Sigmoid colon (tissue), 7 donors: ENCODE results near the gene OR5J2. TPM values are rescaled to one million over a fixed set of nuclear protein-coding genes. Genes with fewer than 3 reads are reported as not detected.
"Not testable (repeated sequence)": the region's sequence is repeated elsewhere in the genome, so short reads cannot be mapped to it uniquely, and the experiment has no call there.

Experiments used
- DNase-seq: peaks from one replicate; pipeline ENCODE4 v3.0.0-alpha.2; 2019
- H3K27ac ChIP-seq, 4 donors: fragments of 200-600 bp; sonication (generic); one replicate each; pipeline ENCODE4 v1.5.1; 2016 to 2019; ENCODE audit warnings: mild to moderate bottlenecking in 1 of 4
- H3K27me3 ChIP-seq, 3 donors: fragments of 200-600 bp; sonication (generic); one replicate each; pipeline ENCODE4 v1.5.1; 2019; ENCODE audit warnings: mild to moderate bottlenecking in 1 of 3
- H3K36me3 ChIP-seq, 4 donors: fragments of 200-600 bp; sonication (generic); one replicate each; pipeline ENCODE4 v1.5.1; 2016 to 2019
- H3K4me1 ChIP-seq, 4 donors: fragments of 200-600 bp; sonication (generic); one replicate each; pipeline ENCODE4 v1.5.1; 2017 to 2019
- H3K4me3 ChIP-seq, 4 donors: fragments of 200-600 bp; sonication (generic); one replicate each; pipeline ENCODE4 v1.5.1; 2017 to 2019; ENCODE audit warnings: mild to moderate bottlenecking in 2 of 4, moderate library complexity in 1 of 4
- H3K9me3 ChIP-seq, 4 donors: fragments of 200-600 bp in 3 of 4; sonication (generic) in 3 of 4; one replicate each; pipeline versions ENCODE4 v1.5.1 to v1.6.1; 2013 to 2019
- EP300 ChIP-seq, 4 donors: sonication (generic); formaldehyde crosslinking; IDR thresholded peaks; one replicate each; pipeline ENCODE4 v1.6.1; 2017; ENCODE audit warnings: antibody characterized with exemption in 4 of 4
- POLR2A ChIP-seq, 2 donors: fragments of 450-650 bp; IDR thresholded peaks; one replicate each; pipeline ENCODE4 v1.6.1; 2016; ENCODE audit warnings: antibody characterized with exemption in 2 of 2, mild to moderate bottlenecking in 2 of 2, moderate library complexity in 2 of 2
- POLR2AphosphoS5 ChIP-seq, 4 donors: sonication (generic); formaldehyde crosslinking; IDR thresholded peaks; one replicate each; pipeline ENCODE4 v1.6.1; 2017; ENCODE audit warnings: antibody characterized with exemption in 4 of 4
- WGBS, 2 donors: extraction: QIAGEN DNeasy Blood & Tissue Kit; methylation state at CpG; one replicate each; pipeline ENCODE4 v1.1.7; 2013; 5-methylcytosine and 5-hydroxymethylcytosine counted together
- intact Hi-C: fragments of 100-400 bp; cut with DNase I; formaldehyde crosslinking; loops from one replicate; pipeline ENCODE4 v1.15.1; 2023
- polyA plus RNA-seq, 3 donors: library from polyadenylated mRNA; stranded (reverse); fragments of 200-250 nt; gene quantifications; one replicate each; pipeline ENCODE4 v1.2.3, GENCODE V29; 2013
- total RNA-seq, 4 donors: library from RNA; depleted of rRNA; stranded (reverse); fragments of >200 nt; gene quantifications; one replicate each; pipeline ENCODE4 v1.1.0, GENCODE V29; 2016
- TF ChIP-seq, protein P1 (sequence below), 4 experiments: fragments of 450-650 bp in 3 of 4; fragments of 200-600 bp in 1 of 4; IDR thresholded peaks; one replicate each; pipeline ENCODE4 v1.5.1; 2016 to 2019; ENCODE audit warnings: antibody characterized with exemption in 4 of 4, mild to moderate bottlenecking in 3 of 4, moderate library complexity in 2 of 4
- donor health status: healthy with polysubstance abuse.
- donor health status: Bipolar disorder and iron deficiency.
- donor health status: healthy.

The OR5J2 gene
- not detected for total RNA-seq
- polyA plus RNA-seq: not detected

- intact Hi-C loops: no loop called here
- Histone ChIP-seq H3K9me3 (peaks cover 2 to 8% (median 3%) of the 10 kb centered on the region in 4 donors), H3K4me3 (no peak within 1 kb of the TSS), H3K27me3 (no peaks in the 10 kb centered on the region), H3K36me3 (no peaks in the 10 kb centered on the region), H3K27ac (no peak within 1 kb of the TSS), H3K4me1 (no peaks in the 10 kb centered on the region)
- 74 to 84% methylated on average over 1 of the region's 1 CpG for WGBS, 2 donors
- DNase-seq: no peak
- no peak for TF ChIP-seq POLR2A (IDR thresholded peaks at IDR 0.05)
- no peak for TF ChIP-seq EP300 (IDR thresholded peaks at IDR 0.05)
- TF ChIP-seq POLR2AphosphoS5 (IDR thresholded peaks at IDR 0.05): no peak
- TF ChIP-seq, protein P1, sequence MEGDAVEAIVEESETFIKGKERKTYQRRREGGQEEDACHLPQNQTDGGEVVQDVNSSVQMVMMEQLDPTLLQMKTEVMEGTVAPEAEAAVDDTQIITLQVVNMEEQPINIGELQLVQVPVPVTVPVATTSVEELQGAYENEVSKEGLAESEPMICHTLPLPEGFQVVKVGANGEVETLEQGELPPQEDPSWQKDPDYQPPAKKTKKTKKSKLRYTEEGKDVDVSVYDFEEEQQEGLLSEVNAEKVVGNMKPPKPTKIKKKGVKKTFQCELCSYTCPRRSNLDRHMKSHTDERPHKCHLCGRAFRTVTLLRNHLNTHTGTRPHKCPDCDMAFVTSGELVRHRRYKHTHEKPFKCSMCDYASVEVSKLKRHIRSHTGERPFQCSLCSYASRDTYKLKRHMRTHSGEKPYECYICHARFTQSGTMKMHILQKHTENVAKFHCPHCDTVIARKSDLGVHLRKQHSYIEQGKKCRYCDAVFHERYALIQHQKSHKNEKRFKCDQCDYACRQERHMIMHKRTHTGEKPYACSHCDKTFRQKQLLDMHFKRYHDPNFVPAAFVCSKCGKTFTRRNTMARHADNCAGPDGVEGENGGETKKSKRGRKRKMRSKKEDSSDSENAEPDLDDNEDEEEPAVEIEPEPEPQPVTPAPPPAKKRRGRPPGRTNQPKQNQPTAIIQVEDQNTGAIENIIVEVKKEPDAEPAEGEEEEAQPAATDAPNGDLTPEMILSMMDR (IDR thresholded peaks at IDR 0.05): no peak
Observed at GRCh38 chr11:56176318-56176717, at the start of gene OR5J2. Gene OR5J2, plus strand, starts transcription at chr11:56176618. Its CDS starts 0 bp downstream, at chr11:56176618.

GRCh38 chr11:56140151-56140661, 36.2 kb upstream of the OR5J2 start, which contains the start of gene OR8J3:
Gene OR8J3, minus strand, starts transcription at chr11:56140201. Its CDS starts 2,483 bp downstream, at chr11:56137718.
- Histone ChIP-seq H3K4me3 (no peak within 1 kb of the TSS), H3K9me3 (no peaks in the 10 kb centered on the region), H3K36me3 (no peaks in the 10 kb centered on the region), H3K27me3 (no peaks in the 10 kb centered on the region), H3K27ac (no peak within 1 kb of the TSS), H3K4me1 (no peaks in the 10 kb centered on the region)
- TF ChIP-seq, protein P1 (IDR thresholded peaks at IDR 0.05): no peak
- TF ChIP-seq POLR2A (IDR thresholded peaks at IDR 0.05) (no peak), POLR2AphosphoS5 (IDR thresholded peaks at IDR 0.05) (no peak), EP300 (IDR thresholded peaks at IDR 0.05) (no peak)
- no peak for DNase-seq
- intact Hi-C loops: no loop called here

DNA sequence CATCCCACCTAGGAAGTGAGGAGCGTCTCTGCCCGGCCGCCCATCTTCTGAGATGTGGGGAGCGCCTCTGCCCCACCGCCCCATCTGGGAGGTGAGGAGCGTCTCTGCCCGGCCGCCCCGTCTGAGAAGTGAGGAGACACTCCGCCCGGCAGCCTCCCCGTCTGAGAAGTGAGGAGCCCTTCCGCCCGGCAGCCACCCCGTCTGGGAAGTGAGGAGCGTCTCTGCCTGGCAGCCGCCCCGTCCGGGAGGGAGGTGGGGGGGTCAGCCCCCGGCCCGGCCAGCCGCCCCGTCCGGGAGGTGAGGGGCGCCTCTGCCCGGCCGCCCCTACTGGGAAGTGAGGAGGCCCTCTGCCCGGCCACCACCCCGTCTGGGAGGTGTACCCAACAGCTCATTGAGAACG, 32.7 kb upstream of the OR5J2 start:
- H3K27me3 ChIP-seq, H3K36me3 ChIP-seq, H3K27ac ChIP-seq, H3K9me3 ChIP-seq, intact Hi-C loops, H3K4me3 ChIP-seq, H3K4me1 ChIP-seq, DNase-seq: not testable (repeated sequence)
- WGBS, 2 donors: 91 to 96% methylated on average over 27 to 30 of the region's 30 CpGs

DNA sequence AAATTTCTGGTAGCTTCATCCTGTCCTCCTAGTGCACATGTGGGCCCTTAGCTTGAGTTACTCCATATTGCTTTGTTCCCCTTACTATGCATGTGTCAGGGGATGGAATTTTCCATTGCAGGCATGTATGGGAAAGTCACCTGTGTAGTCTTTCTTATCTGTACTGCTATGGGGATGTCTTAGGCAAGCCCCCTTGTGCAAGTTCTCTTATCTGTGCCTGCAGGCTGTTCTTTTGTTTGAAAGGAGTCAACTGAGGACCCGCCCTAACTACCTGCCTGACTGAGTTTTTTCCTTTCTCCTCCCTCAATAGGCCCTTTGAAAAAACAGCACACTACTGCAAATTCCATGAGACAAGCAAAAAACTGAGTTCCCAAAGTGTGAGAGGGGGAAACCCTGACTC, 25.0 kb upstream of the OR5J2 start:
- DNase-seq: no peak
- H3K4me1 ChIP-seq: no peaks in the 10 kb centered on the region
- no peak for TF ChIP-seq EP300 (IDR thresholded peaks at IDR 0.05)

DNA sequence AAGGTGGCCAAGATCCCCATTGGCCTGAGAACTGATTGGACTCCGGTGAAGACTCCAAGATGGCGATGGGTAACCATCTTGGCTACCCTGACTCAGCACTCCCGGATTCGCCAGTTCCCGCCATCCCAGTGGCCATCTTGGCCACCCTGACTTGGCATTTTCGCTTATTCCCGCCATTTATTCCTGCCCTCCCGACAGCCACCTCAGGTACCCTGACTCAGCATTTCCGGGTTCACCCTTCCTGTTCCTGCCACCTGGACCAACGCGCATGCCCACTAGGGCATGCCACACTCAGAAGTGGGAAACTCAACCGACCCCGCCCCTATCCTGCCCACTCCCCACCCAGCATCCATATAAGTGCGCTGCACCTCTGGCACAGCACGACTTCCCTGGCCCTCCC, 24.1 kb upstream of the OR5J2 start:
- H3K27ac ChIP-seq: no peak overlapping the region
- H3K9me3 ChIP-seq: no peaks in the 10 kb centered on the region
- TF ChIP-seq, protein P1 (IDR thresholded peaks at IDR 0.05): no peak
- TF ChIP-seq EP300 (IDR thresholded peaks at IDR 0.05): no peak
- intact Hi-C loops: no loop called here
- WGBS, 2 donors: 94 to 96% methylated on average over 15 of the region's 15 CpGs
- H3K4me3 ChIP-seq: no peak overlapping the region
- H3K36me3 ChIP-seq: no peaks in the 10 kb centered on the region
- no peaks in the 10 kb centered on the region for H3K4me1 ChIP-seq
- no peak for DNase-seq
- no peaks in the 10 kb centered on the region for H3K27me3 ChIP-seq

More for the DNA sequence above, 25.0 kb upstream of the OR5J2 start:
- no peak overlapping the region for H3K27ac ChIP-seq
- no peak overlapping the region for H3K4me3 ChIP-seq
- H3K27me3 ChIP-seq: no peaks in the 10 kb centered on the region
- H3K9me3 ChIP-seq: no peaks in the 10 kb centered on the region
- WGBS, 2 donors: 76 to 89% methylated on average over 1 of the region's 1 CpG
- intact Hi-C loops: no loop called here
- no peaks in the 10 kb centered on the region for H3K36me3 ChIP-seq

- Histone ChIP-seq H3K9me3 (no peaks in the 10 kb centered on the region), H3K27ac (no peak within 1 kb of the TSS), H3K36me3 (no peaks in the 10 kb centered on the region), H3K27me3 (no peaks in the 10 kb centered on the region), H3K4me3 (no peak within 1 kb of the TSS), H3K4me1 (no peaks in the 10 kb centered on the region)
- TF ChIP-seq EP300 (IDR thresholded peaks at IDR 0.05): no peak
- 86 to 88% methylated on average over 3 of the region's 3 CpGs for WGBS, 2 donors
- intact Hi-C loops: no loop called here
- DNase-seq: no peak
Observed at GRCh38 chr11:56160217-56160616, 16.2 kb upstream of the OR5J2 start, which contains the start of gene OR8K5. Gene OR8K5, minus strand, starts transcription at chr11:56160317. Its CDS starts 0 bp downstream, at chr11:56160317.
